Measurements from ENCODE around the gene EHD3.

GRCh38 chr2:31188131-31188530, 45.8 kb upstream of the EHD3 start:
- TF ChIP-seq CTCF (IDR thresholded peaks at IDR 0.05) (no peak), EZH2 (IDR thresholded peaks at IDR 0.05) (no peak), EZH2phosphoT487 (IDR thresholded peaks at IDR 0.05) (no peak)
